Memory B cell (primary cell): Measurements from ENCODE around the gene CHTF18.
"Not testable (repeated sequence)": the region's sequence is repeated elsewhere in the genome, so short reads cannot be mapped to it uniquely, and the experiment has no call there.

Experiments used
- ATAC-seq: fragments of 150-1000 bp; cut with Tn5 transposase; 2 replicates; pipeline ENCODE4 v1.10.0; 2021; ENCODE audit warnings: low read depth, mild to moderate bottlenecking, moderate library complexity
- DNase-seq, 2 donors: peaks; one replicate each; pipeline ENCODE4 v3.0.0; 2022; ENCODE audit warnings: low spot score in 2 of 2
- H3K27ac Mint-ChIP-seq: one replicate; pipeline ENCODE4 v1.8.0; 2022; ENCODE audit warnings: mild to moderate bottlenecking, moderate library complexity, mixed read lengths
- H3K27me3 Mint-ChIP-seq: one replicate; pipeline ENCODE4 v1.8.0; 2022; ENCODE audit warnings: mixed read lengths
- H3K36me3 Mint-ChIP-seq: one replicate; pipeline ENCODE4 v1.8.0; 2022; ENCODE audit warnings: mild to moderate bottlenecking, mixed read lengths
- H3K4me1 Mint-ChIP-seq: one replicate; pipeline ENCODE4 v1.8.0; 2022; ENCODE audit warnings: mixed read lengths
- H3K4me3 Mint-ChIP-seq: one replicate; pipeline ENCODE4 v1.8.0; 2022; ENCODE audit warnings: mild to moderate bottlenecking, moderate library complexity, mixed read lengths
- H3K9me3 Mint-ChIP-seq: one replicate; pipeline ENCODE4 v1.8.0; 2022; ENCODE audit warnings: mixed read lengths

Gene CHTF18

GRCh38 chr16:764848-765487 lies 23.5 kb upstream of the CHTF18 start:
- Mint-ChIP-seq H3K4me3 (no peak overlapping the region), H3K4me1 (no peaks in the 10 kb centered on the region), H3K9me3 (no peaks in the 10 kb centered on the region), H3K36me3 (no peaks in the 10 kb centered on the region), H3K27ac (no peak overlapping the region), H3K27me3 (peaks cover 11% of the 10 kb centered on the region)
- no peak for ATAC-seq
- DNase-seq, result no peak

GRCh38 chr16:765488-765865 lies 22.9 kb upstream of the CHTF18 start:
- no peak for DNase-seq
- H3K36me3 Mint-ChIP-seq, result no peaks in the 10 kb centered on the region
- no peaks in the 10 kb centered on the region for H3K4me1 Mint-ChIP-seq
- H3K27me3 Mint-ChIP-seq, result peaks cover 11% of the 10 kb centered on the region
- no peaks in the 10 kb centered on the region for H3K9me3 Mint-ChIP-seq
- no peak for ATAC-seq
- no peak overlapping the region for H3K4me3 Mint-ChIP-seq
- no peak overlapping the region for H3K27ac Mint-ChIP-seq

GRCh38 chr16:766008-766819 lies 22.2 kb upstream of the CHTF18 start:
- Mint-ChIP-seq H3K9me3 (no peaks in the 10 kb centered on the region), H3K4me3 (no peak overlapping the region), H3K27me3 (peaks cover 9% of the 10 kb centered on the region), H3K36me3 (no peaks in the 10 kb centered on the region), H3K4me1 (no peaks in the 10 kb centered on the region), H3K27ac (no peak overlapping the region)
- DNase-seq, result no peak
- ATAC-seq, result no peak

- no peaks in the 10 kb centered on the region for H3K36me3 Mint-ChIP-seq
- H3K9me3 Mint-ChIP-seq, result no peaks in the 10 kb centered on the region
- DNase-seq (no peak), ATAC-seq (no peak)
- H3K27me3 Mint-ChIP-seq, result peaks cover 9% of the 10 kb centered on the region
- H3K4me3 Mint-ChIP-seq, result no peak overlapping the region
- H3K27ac Mint-ChIP-seq, result no peak overlapping the region
- no peaks in the 10 kb centered on the region for H3K4me1 Mint-ChIP-seq
Observed at GRCh38 chr16:766820-767640, 21.4 kb upstream of the CHTF18 start.

GRCh38 chr16:767743-768235 lies 20.6 kb upstream of the CHTF18 start:
- no peak for DNase-seq
- Mint-ChIP-seq H3K27ac (no peak overlapping the region), H3K4me3 (no peak overlapping the region), H3K36me3 (no peaks in the 10 kb centered on the region), H3K9me3 (no peaks in the 10 kb centered on the region), H3K4me1 (no peaks in the 10 kb centered on the region), H3K27me3 (peaks cover 6% of the 10 kb centered on the region)
- no peak for ATAC-seq

GRCh38 chr16:768428-768827 lies 20.0 kb upstream of the CHTF18 start:
- H3K27ac Mint-ChIP-seq, result no peak overlapping the region
- H3K9me3 Mint-ChIP-seq, result no peaks in the 10 kb centered on the region
- peaks cover 6% of the 10 kb centered on the region for H3K27me3 Mint-ChIP-seq
- ATAC-seq (no peak), DNase-seq (no peak)
- H3K4me1 Mint-ChIP-seq, result no peaks in the 10 kb centered on the region
- no peak overlapping the region for H3K4me3 Mint-ChIP-seq
- H3K36me3 Mint-ChIP-seq, result no peaks in the 10 kb centered on the region

- DNase-seq (no peak), ATAC-seq (no peak)
- Mint-ChIP-seq H3K27me3 (peaks cover 3% of the 10 kb centered on the region), H3K4me3 (no peak overlapping the region), H3K9me3 (no peaks in the 10 kb centered on the region), H3K4me1 (no peaks in the 10 kb centered on the region), H3K27ac (no peak overlapping the region), H3K36me3 (no peaks in the 10 kb centered on the region)
Observed at GRCh38 chr16:769184-769784, 19.1 kb upstream of the CHTF18 start.

GRCh38 chr16:769934-770333 lies 18.5 kb upstream of the CHTF18 start:
- peaks cover 3% of the 10 kb centered on the region for H3K27me3 Mint-ChIP-seq
- ATAC-seq, result no peak

GRCh38 chr16:770411-770810 lies 18.0 kb upstream of the CHTF18 start:
- Mint-ChIP-seq H3K27ac (no peak overlapping the region), H3K9me3 (no peaks in the 10 kb centered on the region), H3K27me3 (peaks cover 3% of the 10 kb centered on the region), H3K36me3 (no peaks in the 10 kb centered on the region), H3K4me3 (no peak overlapping the region), H3K4me1 (no peaks in the 10 kb centered on the region)
- no peak for ATAC-seq
- no peak for DNase-seq

More at GRCh38 chr16:769934-770333, 18.5 kb upstream of the CHTF18 start:
- Mint-ChIP-seq H3K9me3 (no peaks in the 10 kb centered on the region), H3K4me3 (no peak overlapping the region), H3K27ac (no peak overlapping the region), H3K4me1 (no peaks in the 10 kb centered on the region), H3K36me3 (no peaks in the 10 kb centered on the region)
- no peak for DNase-seq

GRCh38 chr16:772959-773358 lies 15.5 kb upstream of the CHTF18 start:
- peaks cover 4% of the 10 kb centered on the region for H3K27me3 Mint-ChIP-seq
- H3K4me1 Mint-ChIP-seq, result no peaks in the 10 kb centered on the region
- no peaks in the 10 kb centered on the region for H3K9me3 Mint-ChIP-seq
- no peak overlapping the region for H3K4me3 Mint-ChIP-seq
- no peaks in the 10 kb centered on the region for H3K36me3 Mint-ChIP-seq
- no peak overlapping the region for H3K27ac Mint-ChIP-seq
- ATAC-seq, result no peak
- no peak for DNase-seq

- no peak for ATAC-seq
- no peak for DNase-seq
- H3K4me1 Mint-ChIP-seq, result no peaks in the 10 kb centered on the region
- no peaks in the 10 kb centered on the region for H3K36me3 Mint-ChIP-seq
- no peak overlapping the region for H3K4me3 Mint-ChIP-seq
- H3K27ac Mint-ChIP-seq, result no peak overlapping the region
- H3K27me3 Mint-ChIP-seq, result peaks cover 4% of the 10 kb centered on the region
- no peaks in the 10 kb centered on the region for H3K9me3 Mint-ChIP-seq
Observed at GRCh38 chr16:774086-775001, 14.1 kb upstream of the CHTF18 start.

- no peaks in the 10 kb centered on the region for H3K36me3 Mint-ChIP-seq
- H3K27me3 Mint-ChIP-seq, result peaks cover 4% of the 10 kb centered on the region
- H3K4me3 Mint-ChIP-seq, result no peak overlapping the region
- DNase-seq (no peak), ATAC-seq (no peak)
- no peak overlapping the region for H3K27ac Mint-ChIP-seq
- no peaks in the 10 kb centered on the region for H3K9me3 Mint-ChIP-seq
- H3K4me1 Mint-ChIP-seq, result no peaks in the 10 kb centered on the region
Observed at GRCh38 chr16:775236-775796, 13.1 kb upstream of the CHTF18 start.

- not testable (repeated sequence) for DNase-seq, ATAC-seq, H3K27me3 Mint-ChIP-seq, H3K27ac Mint-ChIP-seq, H3K4me1 Mint-ChIP-seq, H3K4me3 Mint-ChIP-seq, H3K9me3 Mint-ChIP-seq, H3K36me3 Mint-ChIP-seq
Observed at GRCh38 chr16:776298-776697, 12.1 kb upstream of the CHTF18 start.
